Adrenal gland (tissue), 12 donors: ENCODE data around the gene ZEB1. TPM values are rescaled to one million over a fixed set of nuclear protein-coding genes. Genes with fewer than 3 reads are reported as not detected.

Experiments used
- DNase-seq, 7 donors: peaks; one replicate each; pipeline ENCODE4 v3.0.0-alpha.2; 2019 to 2020
- H3K27ac ChIP-seq, 5 donors: fragments of 200-600 bp; sonication (generic) in 4 of 5; 1 replicate in 3 of 5; 2 replicates in 2 of 5; pipeline versions ENCODE4 v1.5.1 to v1.8.0; 2016 to 2020; ENCODE audit warnings: mild to moderate bottlenecking in 1 of 5
- H3K27me3 ChIP-seq: fragments of 200-600 bp; 2 replicates; pipeline ENCODE4 v1.8.0; 2021
- H3K36me3 ChIP-seq, 2 donors: fragments of 200-600 bp; replicated peaks in 1 of 2; 1 replicate in 1 of 2; 2 replicates in 1 of 2; pipeline versions ENCODE4 v1.5.1 to v1.8.0; 2018 to 2022
- H3K4me1 ChIP-seq, 2 donors: fragments of 200-600 bp; replicated peaks in 1 of 2; 1 replicate in 1 of 2; 2 replicates in 1 of 2; pipeline versions ENCODE4 v1.5.1 to v1.8.0; 2018 to 2021
- H3K4me3 ChIP-seq, 4 donors: fragments of 200-600 bp; sonication (generic) in 3 of 4; one replicate each; pipeline ENCODE4 v1.5.1; 2016 to 2018
- H3K9me3 ChIP-seq, 3 donors: fragments of 200-600 bp; sonication (generic) in 1 of 3; replicated peaks in 1 of 3; 1 replicate in 2 of 3; 2 replicates in 1 of 3; pipeline versions ENCODE4 v1.5.1 to v1.8.0; 2016 to 2021
- POLR2A ChIP-seq, 2 donors: fragments of 450-650 bp; IDR thresholded peaks; one replicate each; pipeline ENCODE4 v1.6.1; 2017; ENCODE audit warnings: antibody characterized with exemption in 2 of 2, mild to moderate bottlenecking in 2 of 2, moderate library complexity in 1 of 2
- WGBS, 4 donors: extraction: QIAGEN DNeasy Blood & Tissue Kit in 2 of 4; methylation state at CpG; one replicate each; pipeline versions ENCODE4 v1.1.5 to v1.1.7; 2013 to 2017; 5-methylcytosine and 5-hydroxymethylcytosine counted together
- intact Hi-C, 2 donors: fragments of 100-400 bp; cut with DNase I; formaldehyde crosslinking; loops; one replicate each; pipeline versions ENCODE4 v1.14.1 to v1.15.0; 2022 to 2023
- polyA plus RNA-seq, 3 donors: library from polyadenylated mRNA; stranded (reverse); fragments of 200-250 nt in 2 of 3; fragments of 350-450 nt in 1 of 3; fragmentation: Illumina TruSeq in 1 of 3; extraction: RNeasy Lipid Tissue Mini Kit (QIAGEN cat#74804) in 1 of 3; gene quantifications; one replicate each; pipeline ENCODE4 v1.2.3, GENCODE V29; 2013 to 2014
- total RNA-seq, 9 donors: library from RNA; depleted of rRNA in 4 of 9; stranded (reverse); fragments of >200 nt in 4 of 9; fragments of 120-200 nt in 1 of 9; fragmentation: NEBNext Ultra II Directional in 1 of 9; extraction: Animal tissue kit (Norgen Biotek cat#: 25700) in 1 of 9; gene quantifications; one replicate each; pipeline versions ENCODE4 v1.1.0 to v1.2.4, GENCODE V29; 2013 to 2023
- TF ChIP-seq, protein P1 (sequence below), 6 experiments: fragments of 450-650 bp in 4 of 6; fragments of 200-600 bp in 2 of 6; sonication (generic) in 1 of 6; IDR thresholded peaks; 1 replicate in 5 of 6; 2 replicates in 1 of 6; pipeline versions ENCODE4 v1.5.1 to v1.8.0; 2016 to 2021; ENCODE audit warnings: antibody characterized with exemption in 6 of 6, mild to moderate bottlenecking in 2 of 6, moderate library complexity in 1 of 6
- donor health status: healthy with polysubstance abuse.
- donor health status: Bipolar disorder and iron deficiency.
- donor health status: DM: yes; HTN: yes; CAD: no.
- donor health status: DM: no; HTN: no; CAD: no.
- donor health status: DM: no; HTN: no; CAD: no.
- donor health status: DM: yes; HTN: yes; CAD: no.

Gene ZEB1
- total and polyA plus RNA-seq, 12 donors: 7.3 to 34.9 (median 22.9) TPM

DNA sequence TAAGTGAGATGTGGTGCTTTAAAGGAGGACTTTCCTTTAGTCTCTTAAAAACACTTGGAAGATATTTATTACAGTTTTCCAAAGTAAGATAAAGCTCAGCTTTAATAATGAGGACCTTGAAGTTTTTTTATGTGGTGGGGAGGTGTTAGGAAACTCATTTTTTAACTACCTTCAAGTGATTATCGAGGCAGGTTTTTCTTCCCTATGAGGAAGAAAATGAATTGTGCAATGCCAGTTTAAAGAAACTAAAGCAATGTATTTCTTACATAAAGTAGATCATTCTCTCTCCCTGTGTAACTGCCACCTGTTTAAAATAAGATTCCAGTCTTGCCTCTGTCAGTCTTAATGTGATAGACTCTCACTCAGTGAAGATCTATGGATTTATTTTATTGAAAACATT is 27.9 kb downstream of the ZEB1 start:
- Histone ChIP-seq H3K9me3 (no peaks in the 10 kb centered on the region), H3K4me1 (peaks cover 0 to 31% of the 10 kb centered on the region in 2 donors), H3K4me3 (no peak overlapping the region), H3K36me3 (no peaks in the 10 kb centered on the region), H3K27ac (no peak overlapping the region), H3K27me3 (no peaks in the 10 kb centered on the region)
- DNase-seq: no peak
- intact Hi-C loops: no loop called here
- TF ChIP-seq, protein P1, sequence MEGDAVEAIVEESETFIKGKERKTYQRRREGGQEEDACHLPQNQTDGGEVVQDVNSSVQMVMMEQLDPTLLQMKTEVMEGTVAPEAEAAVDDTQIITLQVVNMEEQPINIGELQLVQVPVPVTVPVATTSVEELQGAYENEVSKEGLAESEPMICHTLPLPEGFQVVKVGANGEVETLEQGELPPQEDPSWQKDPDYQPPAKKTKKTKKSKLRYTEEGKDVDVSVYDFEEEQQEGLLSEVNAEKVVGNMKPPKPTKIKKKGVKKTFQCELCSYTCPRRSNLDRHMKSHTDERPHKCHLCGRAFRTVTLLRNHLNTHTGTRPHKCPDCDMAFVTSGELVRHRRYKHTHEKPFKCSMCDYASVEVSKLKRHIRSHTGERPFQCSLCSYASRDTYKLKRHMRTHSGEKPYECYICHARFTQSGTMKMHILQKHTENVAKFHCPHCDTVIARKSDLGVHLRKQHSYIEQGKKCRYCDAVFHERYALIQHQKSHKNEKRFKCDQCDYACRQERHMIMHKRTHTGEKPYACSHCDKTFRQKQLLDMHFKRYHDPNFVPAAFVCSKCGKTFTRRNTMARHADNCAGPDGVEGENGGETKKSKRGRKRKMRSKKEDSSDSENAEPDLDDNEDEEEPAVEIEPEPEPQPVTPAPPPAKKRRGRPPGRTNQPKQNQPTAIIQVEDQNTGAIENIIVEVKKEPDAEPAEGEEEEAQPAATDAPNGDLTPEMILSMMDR (IDR thresholded peaks at IDR 0.05): no peak
- TF ChIP-seq POLR2A (IDR thresholded peaks at IDR 0.05): no peak
- 48 to 64% (median 58%) methylated on average over 1 of the region's 1 CpG for WGBS, 4 donors

- TF ChIP-seq, protein P1 (IDR thresholded peaks at IDR 0.05): no peak
- no peak for TF ChIP-seq POLR2A (IDR thresholded peaks at IDR 0.05)
- Histone ChIP-seq H3K4me1 (peaks cover 0 to 28% of the 10 kb centered on the region in 2 donors), H3K27me3 (no peaks in the 10 kb centered on the region), H3K36me3 (no peaks in the 10 kb centered on the region), H3K9me3 (no peaks in the 10 kb centered on the region), H3K27ac (no peak overlapping the region), H3K4me3 (no peak overlapping the region)
- no peak for DNase-seq
- intact Hi-C loops: no loop called here
Measured at GRCh38 chr10:31347705-31348104, 28.7 kb downstream of the ZEB1 start.

DNA sequence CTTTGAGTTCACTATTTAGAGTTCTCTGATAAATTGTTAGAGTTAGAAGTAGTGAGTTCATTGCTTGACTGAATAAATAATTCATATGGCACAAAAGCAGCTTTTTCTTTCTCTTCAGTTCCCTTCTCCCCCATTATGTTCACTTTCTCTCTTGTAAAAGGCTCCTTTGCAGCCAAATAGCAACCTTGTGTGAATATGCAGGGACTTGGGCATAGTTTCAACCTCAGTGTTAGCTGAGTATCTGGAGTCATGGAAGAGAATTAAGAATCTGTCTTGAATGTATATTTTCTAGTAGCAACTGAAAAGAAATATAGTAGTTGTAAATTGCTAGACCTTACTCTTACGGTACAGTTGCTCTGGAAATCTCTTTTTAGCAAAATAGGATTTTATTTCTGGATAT is 31.9 kb downstream of the ZEB1 start:
- no peaks in the 10 kb centered on the region for H3K27me3 ChIP-seq
- no peaks in the 10 kb centered on the region for H3K9me3 ChIP-seq
- no peak for DNase-seq
- TF ChIP-seq, protein P1 (IDR thresholded peaks at IDR 0.05): no peak
- no peak for TF ChIP-seq POLR2A (IDR thresholded peaks at IDR 0.05)
- no peak overlapping the region for H3K4me3 ChIP-seq
- no peaks in the 10 kb centered on the region for H3K36me3 ChIP-seq
- WGBS, 4 donors: 93 to 97% (median 95%) methylated on average over 1 of the region's 1 CpG
- H3K27ac ChIP-seq: no peak overlapping the region
- intact Hi-C loops: no loop called here
- H3K4me1 ChIP-seq: peaks cover 0 to 16% of the 10 kb centered on the region in 2 donors

- WGBS, 4 donors: 95 to 100% (median 98%) methylated on average over 2 of the region's 2 CpGs
- no peak overlapping the region for H3K27ac ChIP-seq
- no peaks in the 10 kb centered on the region for H3K9me3 ChIP-seq
- TF ChIP-seq POLR2A (IDR thresholded peaks at IDR 0.05): no peak
- TF ChIP-seq, protein P1 (IDR thresholded peaks at IDR 0.05): no peak
- H3K36me3 ChIP-seq: no peaks in the 10 kb centered on the region
- no peaks in the 10 kb centered on the region for H3K27me3 ChIP-seq
- H3K4me1 ChIP-seq: peaks cover 0 to 9% of the 10 kb centered on the region in 2 donors
- H3K4me3 ChIP-seq: no peak overlapping the region
- DNase-seq: no peak
- intact Hi-C loops: no loop called here
Measured at GRCh38 chr10:31352436-31353226, 33.6 kb downstream of the ZEB1 start.
